HL-60 (cell line): ENCODE data around the gene PPP2R5E.

Experiments
- DNase-seq, 2 experiments: peaks; one replicate each; pipeline ENCODE4 v3.0.0-alpha.2; 2010 to 2020; ENCODE audit warnings: low read depth in 1 of 2, low spot score in 1 of 2
- H3K27ac ChIP-seq: fragments of 250-450 bp; sonication (Bioruptor Pico); replicated peaks from 2 replicates; pipeline ENCODE4 v1.5.1; 2020; ENCODE audit warnings: mild to moderate bottlenecking, moderate library complexity
- H3K27me3 ChIP-seq: fragments of 250-450 bp; sonication (Bioruptor Pico); 2 replicates; pipeline ENCODE4 v1.5.1; 2021; ENCODE audit warnings: mild to moderate bottlenecking, moderate library complexity; ENCODE audit not compliant: insufficient read depth, poor library complexity, severe bottlenecking
- H3K4me3 ChIP-seq: replicated peaks from 2 replicates; pipeline ENCODE4 v1.5.1; 2011; ENCODE audit warnings: mild to moderate bottlenecking, control low read depth, low read length; ENCODE audit not compliant: insufficient read depth
- CTCF ChIP-seq: IDR thresholded peaks from one replicate; pipeline ENCODE4 v1.5.1; 2011; ENCODE audit warnings: low read length, control low read depth, inconsistent platforms; ENCODE audit not compliant: insufficient read depth
- GABPA ChIP-seq: IDR thresholded peaks from 2 replicates; pipeline ENCODE4 v1.6.1; 2012; ENCODE audit warnings: low read depth
- POLR2AphosphoS5 ChIP-seq: IDR thresholded peaks from 2 replicates; pipeline ENCODE4 v1.6.1; 2012; ENCODE audit warnings: low read depth
- REST ChIP-seq: IDR thresholded peaks from 2 replicates; pipeline ENCODE4 v1.6.1; 2012; ENCODE audit warnings: low read depth; ENCODE audit not compliant: insufficient replicate concordance
- SPI1 ChIP-seq: IDR thresholded peaks from 2 replicates; pipeline ENCODE4 v1.6.1; 2012; ENCODE audit warnings: low read depth, mild to moderate bottlenecking, borderline replicate concordance

The PPP2R5E gene

GRCh38 chr14:63562405-63562804, 19.2 kb upstream of the PPP2R5E start:
- TF ChIP-seq GABPA (no peak), SPI1 (no peak), POLR2AphosphoS5 (no peak), CTCF (no peak), REST (no peak)
- peak in 1 of 2 experiments; percentile 1 for DNase-seq
- Histone ChIP-seq H3K4me3 (no peak overlapping the region), H3K27ac (no peak overlapping the region), H3K27me3 (no peaks in the 10 kb centered on the region)

GRCh38 chr14:63555572-63555971, 12.4 kb upstream of the PPP2R5E start:
- no peak for TF ChIP-seq REST
- no peak for TF ChIP-seq GABPA
- no peak for TF ChIP-seq SPI1
- no peak for TF ChIP-seq CTCF
- TF ChIP-seq POLR2AphosphoS5, result no peak
- H3K27ac ChIP-seq, result no peak overlapping the region
- no peak overlapping the region for H3K4me3 ChIP-seq
- no peak for DNase-seq
- H3K27me3 ChIP-seq, result no peaks in the 10 kb centered on the region

GRCh38 chr14:63551332-63551731, 8.2 kb upstream of the PPP2R5E start:
- no peak overlapping the region for H3K4me3 ChIP-seq
- DNase-seq, result no peak
- no peak overlapping the region for H3K27ac ChIP-seq
- no peaks in the 10 kb centered on the region for H3K27me3 ChIP-seq
- TF ChIP-seq CTCF, result no peak

GRCh38 chr14:63547798-63548335, 4.7 kb upstream of the PPP2R5E start:
- no peak for TF ChIP-seq SPI1
- no peak for TF ChIP-seq POLR2AphosphoS5
- TF ChIP-seq CTCF, result no peak
- TF ChIP-seq GABPA, result no peak
- TF ChIP-seq REST, result no peak
- Histone ChIP-seq H3K27ac (no peak overlapping the region), H3K4me3 (no peak overlapping the region), H3K27me3 (no peaks in the 10 kb centered on the region)
- no peak for DNase-seq
